ENCODE results near the gene TEAD4.

DNA sequence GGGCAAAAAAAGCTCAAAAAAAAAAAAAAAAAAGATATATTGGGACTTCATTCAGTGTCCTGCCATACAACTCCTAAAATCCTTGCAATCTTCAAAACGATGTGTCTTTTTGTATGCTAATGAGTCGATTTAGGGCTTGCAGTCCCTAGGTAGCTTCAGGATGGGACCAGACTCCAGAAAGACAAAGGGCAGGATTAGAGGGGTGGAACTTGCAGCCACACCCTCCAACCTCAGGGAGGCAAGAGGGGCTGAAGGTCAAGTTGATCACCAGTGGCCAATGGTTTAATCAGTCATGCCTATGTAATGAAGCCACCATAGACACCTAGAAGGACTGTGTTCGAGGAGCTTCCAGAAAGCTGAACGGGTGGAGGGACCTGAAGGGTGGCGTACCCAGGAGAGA, 29.3 kb downstream of the TEAD4 start:
- TF ChIP-seq, protein P1, sequence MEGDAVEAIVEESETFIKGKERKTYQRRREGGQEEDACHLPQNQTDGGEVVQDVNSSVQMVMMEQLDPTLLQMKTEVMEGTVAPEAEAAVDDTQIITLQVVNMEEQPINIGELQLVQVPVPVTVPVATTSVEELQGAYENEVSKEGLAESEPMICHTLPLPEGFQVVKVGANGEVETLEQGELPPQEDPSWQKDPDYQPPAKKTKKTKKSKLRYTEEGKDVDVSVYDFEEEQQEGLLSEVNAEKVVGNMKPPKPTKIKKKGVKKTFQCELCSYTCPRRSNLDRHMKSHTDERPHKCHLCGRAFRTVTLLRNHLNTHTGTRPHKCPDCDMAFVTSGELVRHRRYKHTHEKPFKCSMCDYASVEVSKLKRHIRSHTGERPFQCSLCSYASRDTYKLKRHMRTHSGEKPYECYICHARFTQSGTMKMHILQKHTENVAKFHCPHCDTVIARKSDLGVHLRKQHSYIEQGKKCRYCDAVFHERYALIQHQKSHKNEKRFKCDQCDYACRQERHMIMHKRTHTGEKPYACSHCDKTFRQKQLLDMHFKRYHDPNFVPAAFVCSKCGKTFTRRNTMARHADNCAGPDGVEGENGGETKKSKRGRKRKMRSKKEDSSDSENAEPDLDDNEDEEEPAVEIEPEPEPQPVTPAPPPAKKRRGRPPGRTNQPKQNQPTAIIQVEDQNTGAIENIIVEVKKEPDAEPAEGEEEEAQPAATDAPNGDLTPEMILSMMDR (IDR thresholded peaks at IDR 0.05; ENCODE audit: borderline replicate concordance, extremely low read depth, low read length, poor library complexity, severe bottlenecking): no peak
- no peak for TF ChIP-seq EZH2 (IDR thresholded peaks at IDR 0.05; ENCODE audit: borderline replicate concordance, low read depth, low read length, severe bottlenecking)
